DMS53 (cell line): ENCODE measurements around the gene CYP19A1.
A peak's percentile ranks its signal among the peaks of the same experiment; 100 is the strongest.

Experiments used
- DNase-seq: peaks from one replicate; lab custom pipeline; 2025; lab: John Stamatoyannopoulos, UW

CYP19A1 gene

GRCh38 chr15:51298620-51299019 lies 39.8 kb downstream of the CYP19A1 start:
- peak; percentile 69 for DNase-seq

GRCh38 chr15:51290720-51291119 lies 47.7 kb downstream of the CYP19A1 start:
- DNase-seq, result no peak

GRCh38 chr15:51289290-51289689 lies 49.1 kb downstream of the CYP19A1 start:
- DNase-seq, result no peak

DNA sequence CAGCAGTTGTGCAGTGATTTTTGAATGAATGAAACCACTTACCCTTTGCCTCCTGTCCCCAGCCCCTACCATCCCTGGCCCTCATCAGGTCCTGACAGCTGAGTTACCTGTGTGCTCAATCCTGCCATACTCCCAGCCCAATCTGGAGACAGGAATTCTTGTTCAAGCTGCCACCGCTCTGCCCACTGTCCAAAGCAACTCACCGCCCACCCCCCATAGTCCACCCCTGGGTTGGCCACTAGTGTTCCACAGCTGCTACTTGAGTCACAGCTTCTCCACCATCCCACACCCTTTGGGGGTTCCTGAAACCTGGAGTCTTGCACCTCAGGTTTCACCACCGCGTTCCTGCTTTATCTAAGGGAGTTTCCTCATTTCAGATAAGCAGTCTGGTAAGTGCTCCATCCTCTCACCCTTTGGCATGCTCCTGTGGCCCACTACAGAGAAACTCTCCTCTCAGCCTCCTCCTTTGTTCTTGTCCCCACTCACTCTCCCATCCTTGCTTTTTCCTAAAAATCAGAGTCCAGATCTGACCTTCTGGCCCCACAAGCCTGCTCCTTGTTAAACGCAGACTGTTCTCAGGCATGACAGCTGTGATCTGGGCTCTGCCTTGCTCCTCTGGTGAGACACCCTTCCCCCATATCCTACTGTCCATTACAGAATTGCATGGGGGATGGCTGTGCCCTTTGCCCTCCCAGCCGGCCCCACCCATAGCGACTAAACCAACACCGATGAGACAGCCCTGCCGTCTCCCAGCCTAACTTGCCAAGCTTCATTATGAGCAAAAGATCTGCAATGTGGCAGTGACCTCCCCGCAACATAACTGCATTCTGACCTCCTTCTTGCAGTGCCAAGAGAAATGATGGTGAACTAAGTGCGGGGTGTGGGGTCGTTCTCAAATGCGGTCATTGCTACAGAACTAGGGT lies 50.0 kb downstream of the CYP19A1 start:
- DNase-seq, result no peak

GRCh38 chr15:51286816-51287215 lies 51.6 kb downstream of the CYP19A1 start:
- peak; percentile 63 for DNase-seq

GRCh38 chr15:51285399-51285798 lies 53.0 kb downstream of the CYP19A1 start:
- no peak for DNase-seq

- DNase-seq, result no peak
Observed at GRCh38 chr15:51284871-51285270, 53.5 kb downstream of the CYP19A1 start.

DNA sequence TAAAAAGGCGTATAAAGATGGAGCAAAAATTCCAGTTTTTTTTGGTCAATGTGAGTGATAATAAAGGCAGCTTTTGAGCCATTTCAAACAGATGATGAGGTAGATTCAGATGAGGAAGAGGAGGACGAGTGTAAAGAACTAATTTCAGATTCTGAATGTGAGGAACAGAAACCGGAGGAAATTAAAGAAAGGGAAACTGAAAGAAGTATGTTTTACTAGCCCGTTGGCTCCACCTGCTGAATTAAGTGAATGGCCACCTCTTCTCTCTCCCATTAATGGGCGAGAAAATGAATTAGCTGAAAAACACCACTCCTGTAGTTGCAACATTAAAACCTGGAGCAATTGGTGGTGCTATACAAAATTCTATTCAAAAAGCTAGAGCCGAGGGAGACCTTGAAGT lies 55.4 kb downstream of the CYP19A1 start:
- no peak for DNase-seq

GRCh38 chr15:51282241-51282640 lies 56.2 kb downstream of the CYP19A1 start:
- DNase-seq, result peak; percentile 32

DNA sequence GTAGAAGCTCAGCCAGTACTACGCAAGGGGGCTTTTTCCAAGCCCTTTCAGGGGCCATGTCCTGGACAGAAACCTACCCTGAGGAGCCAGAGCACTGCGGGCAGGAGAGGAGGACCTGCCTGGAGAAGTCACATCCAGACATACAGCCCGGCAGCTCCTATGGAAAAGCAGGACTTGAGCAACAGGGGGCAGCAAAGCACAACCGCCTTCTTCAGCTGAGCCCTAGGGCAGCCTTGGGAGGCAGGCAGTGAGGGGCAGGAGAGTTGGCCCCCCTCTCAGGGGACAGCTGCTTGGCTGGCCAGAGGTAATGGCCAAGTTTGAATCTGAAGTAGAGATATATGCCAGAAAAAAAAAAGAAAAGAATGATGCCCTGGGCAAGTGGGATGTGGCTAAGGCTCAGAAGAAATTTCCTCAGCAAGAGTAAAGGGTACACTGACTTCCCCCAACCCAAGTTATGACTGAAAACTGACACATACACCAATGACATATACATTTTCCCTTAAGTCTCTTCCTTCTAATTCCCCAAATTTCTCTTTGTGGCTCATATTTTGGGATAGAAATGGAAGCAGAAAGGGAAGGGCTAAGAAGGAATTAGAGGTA lies 56.9 kb downstream of the CYP19A1 start:
- DNase-seq, result peak; percentile 73

- no peak for DNase-seq
Observed at GRCh38 chr15:51280838-51281237, 57.6 kb downstream of the CYP19A1 start.

GRCh38 chr15:51279391-51279790 lies 59.0 kb downstream of the CYP19A1 start:
- DNase-seq, result no peak

DNA sequence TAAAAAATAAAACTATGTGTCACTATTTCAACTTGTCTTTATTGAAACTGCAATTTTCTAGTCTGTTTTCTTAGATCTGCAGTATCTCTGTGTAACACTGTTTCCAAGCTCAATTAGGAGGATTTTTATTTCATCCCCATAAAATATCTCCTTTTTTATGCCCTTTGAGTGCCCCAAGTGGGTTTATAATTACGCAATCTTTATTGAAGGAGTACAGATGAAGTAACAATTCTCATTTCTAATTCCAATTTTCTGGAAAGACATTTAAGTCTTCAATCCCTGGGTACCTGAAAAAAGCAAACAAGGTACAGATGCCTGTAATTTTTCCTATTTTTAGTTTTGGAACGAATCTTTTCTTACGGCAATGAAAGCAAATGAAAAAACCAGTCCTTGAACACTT lies 61.3 kb downstream of the CYP19A1 start:
- no peak for DNase-seq

DNA sequence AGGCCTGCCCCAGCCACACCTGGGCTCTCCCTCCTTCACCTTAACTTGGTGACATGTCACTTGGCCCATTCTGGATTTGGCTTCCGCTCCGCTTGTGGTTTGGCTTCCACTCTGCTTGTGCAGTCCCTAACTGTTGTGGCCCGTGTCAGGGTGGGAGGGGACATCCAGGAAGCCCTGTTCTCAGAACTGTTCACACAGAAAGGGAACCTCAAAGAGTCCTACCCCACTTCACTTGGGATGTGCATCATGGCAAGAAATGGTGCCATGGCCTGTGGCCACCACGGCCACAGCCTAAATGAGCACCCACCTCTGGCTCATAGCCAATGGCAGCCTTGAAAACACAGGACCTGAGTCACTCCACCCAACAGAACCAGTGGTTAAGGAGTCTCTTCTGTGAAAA lies 63.4 kb downstream of the CYP19A1 start:
- DNase-seq, result no peak

GRCh38 chr15:51270706-51271105 lies 67.7 kb downstream of the CYP19A1 start:
- DNase-seq, result no peak

GRCh38 chr15:51269496-51269895 lies 68.9 kb downstream of the CYP19A1 start:
- DNase-seq, result no peak

- peak; percentile 56 for DNase-seq
Observed at GRCh38 chr15:51267703-51268083, 70.7 kb downstream of the CYP19A1 start.

- peak; percentile 40 for DNase-seq
Observed at GRCh38 chr15:51267051-51267702, 71.2 kb downstream of the CYP19A1 start.

DNA sequence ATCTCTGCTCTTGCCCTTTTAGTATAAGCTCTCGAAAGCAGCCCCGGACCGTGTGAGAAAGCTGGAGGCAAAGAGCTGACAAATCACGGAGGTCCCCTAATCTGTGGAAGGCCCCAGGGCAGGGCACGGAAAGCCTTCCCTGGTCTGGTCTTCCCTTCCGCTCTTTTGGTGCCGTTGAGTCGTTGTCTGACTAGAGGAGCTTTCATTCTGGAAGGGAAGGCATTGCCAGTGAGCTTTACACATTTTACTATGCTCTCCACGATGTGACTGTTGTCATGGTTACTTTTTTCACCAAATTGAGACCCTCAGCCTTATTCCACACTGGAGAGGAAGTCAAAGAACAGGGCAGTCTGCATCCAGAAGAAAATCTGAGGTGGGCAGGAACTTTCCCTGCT lies 71.7 kb downstream of the CYP19A1 start:
- peak; percentile 29 for DNase-seq

DNA sequence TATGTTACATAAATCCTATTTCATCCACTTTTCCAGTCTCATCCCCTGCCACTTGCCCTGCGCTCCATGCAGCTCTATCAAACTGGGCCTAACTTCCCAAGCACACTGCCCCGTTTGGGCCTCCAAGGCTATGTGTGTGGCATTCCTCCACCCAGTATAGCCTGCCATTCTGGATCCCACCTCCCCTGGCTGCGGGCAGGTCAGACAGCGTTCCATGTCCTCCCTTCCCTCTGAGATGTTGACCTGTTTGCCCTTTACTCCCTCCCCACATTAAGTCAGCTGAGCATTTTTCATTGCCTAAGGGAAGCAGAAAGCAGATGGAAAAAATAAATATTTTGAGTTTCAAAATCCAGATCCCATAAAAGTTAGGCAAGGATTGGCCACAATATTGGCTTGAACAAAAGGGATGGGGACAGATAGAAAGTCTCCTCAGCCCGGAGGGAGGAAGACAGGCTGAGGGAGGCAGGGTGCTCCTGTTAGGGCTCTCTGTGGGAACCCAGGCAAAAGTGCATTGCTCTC lies 73.3 kb downstream of the CYP19A1 start:
- DNase-seq, result no peak

- DNase-seq, result no peak
Observed at GRCh38 chr15:51263726-51264125, 74.7 kb downstream of the CYP19A1 start.

- no peak for DNase-seq
Observed at GRCh38 chr15:51263116-51263515, 75.3 kb downstream of the CYP19A1 start.

DNA sequence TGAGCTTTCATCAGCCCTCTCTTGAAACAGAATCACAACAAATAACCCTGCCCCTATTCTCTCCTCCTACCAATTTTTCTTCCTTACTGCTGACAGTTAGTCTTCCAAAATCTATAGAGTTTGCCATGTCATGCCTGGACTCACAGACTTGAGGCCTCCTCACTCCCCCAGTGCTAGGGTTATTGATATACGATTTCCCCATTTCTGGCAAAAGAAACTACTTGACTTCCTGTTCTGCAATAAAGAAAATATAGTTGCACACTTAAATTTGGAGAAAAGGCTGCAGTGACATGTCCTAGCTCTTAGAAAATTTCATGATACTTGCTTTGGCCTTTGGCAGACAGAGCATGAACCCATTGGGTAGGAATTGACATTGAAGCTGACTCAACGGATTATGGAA lies 75.9 kb downstream of the CYP19A1 start:
- no peak for DNase-seq
